Erythroblast (primary cell): ENCODE data around the gene MIPOL1.

Source experiments
- GATA1 ChIP-seq: IDR thresholded peaks from 2 replicates; pipeline ENCODE4 v1.6.1; 2011; ENCODE audit warnings: low read depth, mild to moderate bottlenecking, control low read depth, low read length, moderate library complexity
- POLR2A ChIP-seq: IDR thresholded peaks from 2 replicates; pipeline ENCODE4 v1.6.1; 2011; ENCODE audit warnings: mild to moderate bottlenecking, low read length

DNA sequence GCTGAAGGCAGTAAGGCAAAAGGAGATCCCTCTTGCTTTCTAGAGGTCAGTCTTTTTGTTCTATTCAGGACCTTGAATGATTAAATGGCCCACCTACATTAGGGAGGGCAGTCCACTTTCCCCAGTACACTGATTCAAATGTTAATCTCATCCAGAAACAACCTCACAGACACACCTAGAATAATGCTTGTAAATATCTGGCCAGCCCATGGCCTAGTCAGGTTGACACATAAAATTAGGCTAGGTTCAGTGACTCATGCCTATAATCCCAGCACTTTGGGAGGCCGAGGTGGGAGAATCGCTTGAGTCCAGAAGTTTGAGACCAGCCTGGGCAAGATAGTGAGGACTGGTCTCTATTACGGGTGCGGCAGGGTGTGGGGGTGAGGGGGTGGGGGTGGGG lies 43.5 kb downstream of the MIPOL1 start:
- TF ChIP-seq POLR2A (no peak), GATA1 (no peak)
